B cell (primary cell): ENCODE results near the gene SPON2. TPM values are rescaled to one million over a fixed set of nuclear protein-coding genes. Genes with fewer than 3 reads are reported as not detected.

ENCODE experiments used
- ATAC-seq: fragments of 200-7000 bp; cut with Tn5 transposase; one replicate; pipeline ENCODE4 v1.10.0; 2021; ENCODE audit warnings: low read depth, mild to moderate bottlenecking, moderate number of reproducible peaks, moderate library complexity
- CTCF ChIA-PET: fragments of 350-600 bp; sonication (Branson Sonifier 250); formaldehyde crosslinking; loops from one replicate; lab custom pipeline; 2021; ENCODE audit warnings: antibody characterized with exemption, inconsistent platforms; lab: Charles Lee
- POLR2A ChIA-PET: fragments of 350-600 bp; sonication (Branson Sonifier 250); formaldehyde crosslinking; loops from one replicate; lab custom pipeline; 2021; ENCODE audit warnings: antibody characterized with exemption; lab: Charles Lee
- DNase-seq: peaks from one replicate; pipeline ENCODE4 v3.0.0; 2013
- H2AFZ ChIP-seq: 2 replicates; pipeline ENCODE4 v1.6.1; 2012; ENCODE audit warnings: mild to moderate bottlenecking, low read depth, low read length; ENCODE audit not compliant: insufficient read depth, poor library complexity, severe bottlenecking
- H3K27ac ChIP-seq, 2 donors: 1 replicate in 1 of 2; 2 replicates in 1 of 2; pipeline ENCODE4 v1.5.1; 2012 to 2013; ENCODE audit warnings: low read length in 2 of 2, mild to moderate bottlenecking in 2 of 2, moderate library complexity in 1 of 2
- H3K27me3 ChIP-seq, 4 experiments: fragments of 200-600 bp in 1 of 4; sonication (generic) in 1 of 4; replicated peaks in 1 of 4; 1 replicate in 2 of 4; 2 replicates in 2 of 4; pipeline versions ENCODE4 v1.6.1 to v1.7.0; 2013 to 2016; ENCODE audit warnings: low read length in 3 of 4, mild to moderate bottlenecking in 2 of 4, mixed read lengths in 1 of 4, moderate library complexity in 1 of 4; ENCODE audit not compliant: insufficient read depth in 4 of 4, control insufficient read depth in 3 of 4; ENCODE audit errors: control extremely low read depth in 1 of 4
- H3K36me3 ChIP-seq, 2 experiments: replicated peaks in 1 of 2; 1 replicate in 1 of 2; 2 replicates in 1 of 2; pipeline versions ENCODE4 v1.6.1 to v1.7.1; 2013; ENCODE audit warnings: low read length in 1 of 2; ENCODE audit not compliant: insufficient read depth in 2 of 2, control insufficient read depth in 1 of 2; ENCODE audit errors: control extremely low read depth in 1 of 2, extremely low read depth in 1 of 2
- H3K4me1 ChIP-seq, 2 donors: fragments of 200-600 bp in 1 of 2; sonication (generic) in 1 of 2; 1 replicate in 1 of 2; 2 replicates in 1 of 2; pipeline versions ENCODE4 v1.5.1 to v1.6.1; 2013 to 2017; ENCODE audit warnings: low read length in 2 of 2; ENCODE audit not compliant: control insufficient read depth in 2 of 2, insufficient read depth in 2 of 2
- H3K4me2 ChIP-seq: replicated peaks from 2 replicates; pipeline ENCODE3; 2012; ENCODE audit warnings: mild to moderate bottlenecking, low read depth, low read length; ENCODE audit not compliant: poor library complexity, severe bottlenecking
- H3K4me3 ChIP-seq, 5 experiments: fragments of 200-600 bp in 1 of 5; sonication (generic) in 1 of 5; 1 replicate in 3 of 5; 2 replicates in 2 of 5; pipeline versions ENCODE4 v1.5.1 to v1.7.0; 2011 to 2016; ENCODE audit warnings: low read length in 4 of 5, mild to moderate bottlenecking in 4 of 5, low read depth in 2 of 5, control low read depth in 1 of 5, moderate library complexity in 1 of 5; ENCODE audit not compliant: insufficient read depth in 1 of 5; ENCODE audit errors: control extremely low read depth in 1 of 5, extremely low read depth in 1 of 5
- H3K79me2 ChIP-seq: fragments of 200-600 bp; sonication (generic); one replicate; pipeline ENCODE4 v1.6.0; 2016; ENCODE audit warnings: low read length; ENCODE audit not compliant: control insufficient read depth, insufficient read depth
- H3K9ac ChIP-seq: fragments of 200-600 bp; sonication (generic); 2 replicates; pipeline ENCODE4 v1.6.1; 2017; ENCODE audit warnings: mild to moderate bottlenecking, low read length, moderate library complexity
- H3K9me3 ChIP-seq, 3 donors: one replicate each; pipeline versions ENCODE4 v1.6.1 to v1.7.1; 2013; ENCODE audit warnings: low read length in 2 of 3; ENCODE audit not compliant: control insufficient read depth in 2 of 3, insufficient read depth in 1 of 3; ENCODE audit errors: control extremely low read depth in 1 of 3
- H4K20me1 ChIP-seq: 2 replicates; pipeline ENCODE4 v1.6.0; 2012; ENCODE audit warnings: mild to moderate bottlenecking, low read length; ENCODE audit not compliant: insufficient read depth, control insufficient read depth, poor library complexity, severe bottlenecking
- H3K27ac Mint-ChIP-seq: one replicate; pipeline ENCODE4 v1.8.0; 2021; ENCODE audit warnings: mixed read lengths
- H3K27me3 Mint-ChIP-seq: one replicate; pipeline ENCODE4 v1.8.0; 2021; ENCODE audit warnings: mixed read lengths
- H3K4me1 Mint-ChIP-seq: one replicate; pipeline ENCODE4 v1.8.0; 2021; ENCODE audit warnings: mixed read lengths
- H3K4me3 Mint-ChIP-seq: one replicate; pipeline ENCODE4 v1.8.0; 2021; ENCODE audit warnings: mixed read lengths
- H3K9me3 Mint-ChIP-seq: one replicate; pipeline ENCODE4 v1.8.0; 2022; ENCODE audit warnings: mixed read lengths; ENCODE audit not compliant: insufficient read depth
- CTCF ChIP-seq: fragments of 200-600 bp; IDR thresholded peaks from one replicate; pipeline ENCODE4 v1.8.0; 2022; ENCODE audit warnings: antibody characterized with exemption, mild to moderate bottlenecking
- EZH2 ChIP-seq: IDR thresholded peaks from 2 replicates; pipeline ENCODE4 v1.6.1; 2012; ENCODE audit warnings: borderline replicate concordance, low read depth, mild to moderate bottlenecking, moderate library complexity, low read length; ENCODE audit not compliant: insufficient read depth, poor library complexity, severe bottlenecking
- WGBS: methylation state at CpG from one replicate; pipeline ENCODE4 v1.1.5; 2013; ENCODE audit warnings: missing lambda C conversion rate; ENCODE audit not compliant: insufficient coverage; 5-methylcytosine and 5-hydroxymethylcytosine counted together
- intact Hi-C: fragments of 100-400 bp; cut with micrococcal nuclease; formaldehyde crosslinking; loops from one replicate; pipeline ENCODE4 v1.10.0; 2022
- polyA plus RNA-seq: library from polyadenylated mRNA; depleted of rRNA; stranded (reverse); fragments of >200 nt; gene quantifications from 2 replicates; pipeline ENCODE4 v1.2.3, GENCODE V29; 2012
- total RNA-seq, 2 donors: library from RNA; stranded (reverse); fragments of 120-200 nt in 1 of 2; gene quantifications; 1 replicate in 1 of 2; 2 replicates in 1 of 2; pipeline versions ENCODE4 v1.2.3 to v1.2.4, GENCODE V29; 2013 to 2022

The SPON2 gene
- total and polyA plus RNA-seq, 2 donors (not counting 1 experiment from before 2014, with no cell fraction given), result 3.8 to 5.1 TPM

GRCh38 chr4:1171311-1172227, 814 bp downstream of the SPON2 start:
- DNase-seq (peak; percentile 82), ATAC-seq (peak; percentile 29)
- peaks cover 28 to 38% of the 10 kb centered on the region in 2 donors for H3K4me1 ChIP-seq
- H3K27me3 ChIP-seq, result peaks cover 0 to 30% (median 14%) of the 10 kb centered on the region in 4 experiments
- H4K20me1 ChIP-seq, result peaks cover 7% of the 10 kb centered on the region
- H2AFZ ChIP-seq, result peak overlapping the region; percentile 74
- H3K27ac ChIP-seq, result no peak overlapping the region
- CTCF ChIA-PET, result interaction anchor here (0.8 to 1.3 kb wide), 5 partner anchors 8 to 97 kb away, joined by 3 to 4 read pairs (median 3); no protein-coding TSS in a partner anchor
- Mint-ChIP-seq H3K27me3 (peaks cover 8% of the 10 kb centered on the region), H3K4me1 (peaks cover 27% of the 10 kb centered on the region), H3K27ac (peak overlapping the region; percentile 65), H3K9me3 (no peaks in the 10 kb centered on the region), H3K4me3 (peak overlapping the region; percentile 87)
- H3K4me3 ChIP-seq, result peak overlapping the region in 4 of 5 experiments; percentile 37 to 61 (median 51)
- no peaks in the 10 kb centered on the region for H3K36me3 ChIP-seq
- TF ChIP-seq CTCF (peak; percentile 39), EZH2 (peak; percentile 72)
- peak overlapping the region; percentile 68 for H3K9ac ChIP-seq
- 4% methylated on average over 88 of the region's 88 CpGs for WGBS
- peak overlapping the region; percentile 97 for H3K4me2 ChIP-seq
- H3K9me3 ChIP-seq, result peaks cover 0 to 23% (median 0%) of the 10 kb centered on the region in 3 donors
- POLR2A ChIA-PET, result interaction anchor here (0.6 to 0.7 kb wide), 2 partner anchors 11 to 76 kb away, joined by 3 to 4 read pairs; no protein-coding TSS in a partner anchor
- peaks cover 5% of the 10 kb centered on the region for H3K79me2 ChIP-seq
- intact Hi-C loops, result no loop called here
